Renal cortical epithelial cell (primary cell): ENCODE results near the gene NKAIN2. TPM values are rescaled to one million over a fixed set of nuclear protein-coding genes. Genes with fewer than 3 reads are reported as not detected.

Source experiments
- DNase-seq: peaks from one replicate; pipeline ENCODE4 v3.0.0-alpha.2; 2011; ENCODE audit warnings: low read depth
- total RNA-seq: library from RNA; depleted of rRNA; stranded (reverse); fragments of >200 nt; gene quantifications from 2 replicates; pipeline ENCODE4 v1.2.3, GENCODE V29; 2014

NKAIN2 gene
- not detected in 2 replicates for total RNA-seq

- DNase-seq, result no peak
Measured at GRCh38 chr6:123803504-123804013, at the start of gene NKAIN2. TSS of gene NKAIN2 (plus strand) at chr6:123803865.

GRCh38 chr6:123759472-123759871 is 44.2 kb upstream of the NKAIN2 start:
- DNase-seq, result no peak

- no peak for DNase-seq
Measured at GRCh38 chr6:123763904-123764303, 39.8 kb upstream of the NKAIN2 start.

DNA sequence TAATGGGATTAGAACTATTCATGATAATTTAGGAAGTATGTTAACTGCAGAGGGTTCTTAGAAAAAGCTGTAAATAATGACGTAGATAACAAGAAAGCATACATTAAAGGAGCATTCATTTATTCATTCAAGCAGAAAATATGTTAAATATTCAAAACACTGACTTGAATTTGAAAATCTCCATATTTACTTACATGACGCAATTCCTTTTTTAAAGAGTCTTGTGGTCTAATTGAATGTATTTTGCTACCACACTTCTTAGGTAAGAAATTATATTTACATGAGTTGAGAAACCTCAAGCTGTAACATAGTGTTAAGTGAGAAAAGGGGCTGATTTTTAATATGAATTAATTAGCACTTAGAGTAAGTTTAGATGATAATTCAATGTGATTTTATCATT is 38.9 kb upstream of the NKAIN2 start:
- DNase-seq, result no peak

- DNase-seq, result no peak
Measured at GRCh38 chr6:123768921-123769320, 34.7 kb upstream of the NKAIN2 start.

DNA sequence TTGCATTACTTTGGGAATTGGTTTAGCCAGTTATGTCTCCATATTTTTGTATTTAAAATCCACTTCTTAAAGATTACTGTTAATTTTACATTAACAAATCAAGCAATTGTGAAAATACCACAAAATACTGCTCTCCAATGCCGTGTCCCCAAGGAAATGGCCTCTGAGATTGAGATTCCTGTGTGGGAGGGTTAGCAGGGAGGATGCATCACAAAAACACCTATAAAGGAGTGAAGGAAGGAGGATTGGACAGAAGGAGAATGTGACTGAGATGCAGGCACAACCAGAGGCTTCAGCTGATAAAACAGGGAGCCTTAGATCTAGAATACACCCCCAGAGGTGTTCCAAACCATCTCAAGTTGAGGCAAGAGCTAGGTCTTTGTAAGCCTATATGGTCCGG is 34.2 kb upstream of the NKAIN2 start:
- no peak for DNase-seq

DNA sequence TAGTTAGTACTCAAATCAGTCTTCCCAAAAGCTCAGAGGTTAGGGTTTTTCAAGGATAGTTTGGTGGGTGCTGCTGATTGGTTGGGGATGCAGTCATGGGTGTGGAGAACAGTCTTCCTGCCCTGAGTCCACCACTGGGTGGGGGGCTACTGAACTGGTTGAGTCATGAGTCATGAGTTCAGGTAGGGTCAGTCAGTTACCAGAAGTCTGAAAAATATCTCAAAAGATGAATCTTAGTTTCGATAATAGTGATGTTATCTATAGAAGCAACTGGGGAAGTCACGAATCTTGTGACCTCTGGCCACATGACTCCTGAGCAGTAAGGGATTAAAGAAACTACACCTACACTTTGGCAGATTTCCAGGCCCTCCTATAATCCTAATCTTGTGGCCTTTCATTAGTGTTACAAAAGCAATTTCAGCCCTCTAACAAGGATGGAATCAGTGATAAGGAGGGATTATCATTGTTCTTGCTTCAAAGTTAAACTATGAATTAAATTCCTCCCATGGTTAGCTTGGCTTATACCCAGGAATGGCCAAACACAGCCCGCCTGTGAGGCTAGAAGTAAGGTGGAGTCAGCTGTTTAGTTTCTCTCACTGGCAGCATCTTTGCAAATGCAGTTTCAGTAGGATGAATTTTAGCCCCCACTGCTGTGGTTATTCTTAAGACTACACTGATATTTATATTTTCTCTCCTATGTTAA is 33.3 kb upstream of the NKAIN2 start:
- DNase-seq, result no peak

DNA sequence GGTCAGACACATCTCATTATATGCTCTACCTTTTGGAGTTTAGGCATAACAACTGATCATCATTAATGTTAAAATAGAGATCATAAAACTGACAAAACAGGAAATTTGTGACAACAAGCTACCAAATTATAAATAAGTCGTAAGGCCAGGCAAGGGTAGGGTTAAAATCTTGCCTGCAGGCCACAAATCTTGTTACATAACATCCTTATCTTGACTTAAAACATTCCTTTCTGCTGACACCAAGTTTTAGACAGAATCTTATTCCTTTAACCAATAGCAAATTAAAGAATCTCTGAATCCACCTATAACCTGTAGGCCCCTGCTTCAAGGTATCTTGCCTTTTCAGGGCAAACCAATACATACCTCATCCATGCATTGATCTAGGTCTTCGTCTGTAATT is 32.5 kb upstream of the NKAIN2 start:
- no peak for DNase-seq

GRCh38 chr6:123777563-123777962 is 26.1 kb upstream of the NKAIN2 start:
- DNase-seq, result peak; percentile 5

- DNase-seq, result no peak
Measured at GRCh38 chr6:123780021-123780420, 23.6 kb upstream of the NKAIN2 start.

DNA sequence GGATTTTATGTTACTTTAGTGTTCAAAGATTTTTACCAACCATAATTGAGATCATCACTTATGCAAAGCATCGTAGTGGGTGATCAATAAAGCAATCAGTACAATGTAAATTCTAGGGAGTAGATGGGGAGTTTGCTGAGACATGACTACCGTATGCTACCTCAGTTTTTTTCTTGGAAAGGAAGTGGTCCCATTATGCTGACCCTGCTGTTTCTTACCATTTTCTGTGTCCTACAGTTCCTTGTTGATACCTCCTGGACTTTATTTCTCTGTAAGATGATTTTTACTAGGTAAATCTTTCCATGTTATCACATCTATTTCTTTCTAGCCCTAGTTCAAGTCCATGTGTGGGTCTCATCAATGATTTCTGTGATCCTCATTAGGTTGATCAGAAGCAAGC is 19.3 kb upstream of the NKAIN2 start:
- no peak for DNase-seq

DNA sequence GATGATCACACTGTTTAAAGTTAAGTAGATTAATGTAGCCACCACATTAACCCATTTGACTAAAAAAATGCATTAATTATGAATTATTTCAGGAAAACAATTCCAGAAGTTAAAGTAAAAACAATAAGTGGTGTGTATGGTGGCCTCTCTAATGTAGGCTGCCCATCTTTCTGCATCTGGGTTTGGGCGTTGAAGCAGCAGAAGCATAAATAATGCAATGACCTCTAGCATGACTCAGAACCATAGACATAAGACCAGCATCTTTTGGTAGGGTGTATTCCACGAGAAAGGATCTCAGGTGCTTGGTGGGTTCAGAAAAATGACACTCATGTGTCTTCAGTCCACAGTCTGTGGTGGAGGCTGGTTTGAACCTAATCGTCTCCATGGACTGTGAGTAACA is 18.6 kb upstream of the NKAIN2 start:
- DNase-seq, result no peak

DNA sequence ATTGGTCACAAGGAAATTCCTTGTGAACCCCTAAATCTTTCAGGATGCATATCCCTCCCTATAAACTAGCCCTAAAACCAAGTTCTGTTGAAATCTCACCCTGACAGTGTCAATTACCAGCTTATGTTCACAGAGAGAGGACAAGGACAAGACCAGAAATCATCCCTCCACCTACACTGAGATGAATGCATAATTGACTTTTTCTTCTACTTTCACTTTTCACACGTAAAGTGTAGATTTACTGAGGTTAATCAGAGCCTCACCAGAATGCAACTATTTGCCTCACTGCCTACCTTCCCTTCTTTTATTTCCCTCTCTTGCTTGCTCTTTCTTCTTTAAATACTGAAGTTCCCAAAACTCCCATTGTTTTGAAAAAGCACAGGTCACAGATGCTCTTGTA is 15.3 kb upstream of the NKAIN2 start:
- no peak for DNase-seq

DNA sequence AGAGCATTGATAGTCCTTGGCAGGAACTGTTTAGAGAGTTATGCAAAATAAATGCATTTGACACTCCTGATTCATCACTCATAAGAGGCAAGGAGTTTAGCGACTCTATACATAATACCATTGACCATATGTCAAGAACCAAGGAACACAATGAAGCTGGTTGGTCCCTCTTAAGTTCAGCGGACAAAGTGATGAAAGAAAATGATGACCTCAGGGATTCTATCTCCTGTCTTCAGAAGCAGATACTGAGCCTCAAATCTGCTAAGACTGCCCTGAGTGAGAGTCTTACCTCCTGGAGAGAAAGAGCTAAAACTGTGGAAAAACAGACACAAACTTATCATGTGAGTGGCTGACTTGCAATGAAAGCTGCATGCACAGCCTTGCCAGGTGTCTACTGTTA is 9.5 kb upstream of the NKAIN2 start:
- DNase-seq, result no peak

GRCh38 chr6:123794799-123795198 is 8.9 kb upstream of the NKAIN2 start:
- no peak for DNase-seq

- no peak for DNase-seq
Measured at GRCh38 chr6:123801067-123801466, 2.6 kb upstream of the NKAIN2 start.

DNA sequence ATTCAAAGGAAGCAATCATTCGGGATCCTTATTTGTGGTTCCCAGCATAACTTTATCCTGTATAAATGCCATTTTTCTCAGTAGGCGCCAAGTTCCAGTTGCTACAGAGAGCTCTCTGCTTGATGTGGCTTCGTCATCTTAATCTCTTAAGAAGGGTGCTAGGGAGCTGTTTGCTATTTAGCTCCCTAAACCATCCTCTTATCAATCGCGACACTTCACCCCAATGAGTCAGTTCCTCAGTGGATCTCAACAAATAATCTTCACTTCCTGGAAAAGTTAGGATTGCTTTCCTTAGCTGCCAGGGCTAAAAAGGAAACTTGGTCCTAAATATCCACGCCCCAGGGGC is 1.3 kb upstream of the NKAIN2 start:
- no peak for DNase-seq

DNA sequence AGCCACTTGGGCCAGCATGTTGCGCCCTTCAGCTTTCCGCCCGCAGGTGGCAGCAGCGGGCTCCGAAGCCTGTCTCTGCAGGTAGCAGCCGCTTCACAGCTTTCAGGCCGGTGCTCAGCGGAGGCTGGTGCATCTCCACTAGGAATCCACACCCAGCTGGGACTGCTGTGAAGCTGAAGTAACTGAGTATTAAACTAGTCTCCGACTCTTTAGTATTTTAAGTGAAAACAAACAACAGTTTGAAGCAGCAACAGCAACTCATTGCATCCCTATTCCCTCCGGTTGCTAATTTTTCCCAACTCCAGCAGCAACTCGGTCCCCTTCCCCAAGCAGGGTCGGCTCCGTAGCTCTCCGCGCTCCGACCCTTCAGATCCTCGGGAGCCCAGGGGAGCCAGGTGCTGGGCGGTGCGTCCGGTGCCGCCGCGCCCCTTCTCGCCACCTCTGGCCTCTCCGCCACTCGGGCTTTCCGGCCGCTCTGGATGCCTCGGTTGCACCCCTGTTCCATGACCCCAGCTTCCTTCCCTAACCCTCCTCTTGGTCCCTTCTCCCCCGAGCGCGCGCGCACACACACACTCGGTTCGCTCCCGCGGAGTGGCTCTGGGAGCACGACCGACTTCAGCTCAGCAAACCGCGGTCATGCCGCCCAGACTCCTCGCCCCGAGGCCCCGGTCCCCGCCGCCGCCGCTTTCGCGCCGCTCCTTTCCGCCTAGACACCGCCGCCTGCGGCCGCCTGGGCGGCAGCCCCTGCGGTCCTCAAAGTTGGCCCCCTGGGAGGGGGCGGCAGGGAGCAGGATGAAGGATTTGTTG is 765 bp upstream of the NKAIN2 start:
- peak; percentile 74 for DNase-seq

- no peak for DNase-seq
Measured at GRCh38 chr6:123804014-123804786, 535 bp downstream of the NKAIN2 start.

- DNase-seq, result no peak
Measured at GRCh38 chr6:123804787-123805540, 1.3 kb downstream of the NKAIN2 start.

GRCh38 chr6:123805921-123806320 is 2.3 kb downstream of the NKAIN2 start:
- DNase-seq, result no peak

GRCh38 chr6:123806561-123806960 is 2.9 kb downstream of the NKAIN2 start:
- DNase-seq, result no peak
